Measurements from ENCODE around the gene TUBB1. TPM values are rescaled to one million over a fixed set of nuclear protein-coding genes. Genes with fewer than 3 reads are reported as not detected.

TUBB1 gene
- total RNA-seq, 1 donor from 2014 or later = not detected

GRCh38 chr20:58971429-58971828 lies 47.8 kb upstream of the TUBB1 start:
- H3K4me3 ChIP-seq = no peak overlapping the region
- H3K27ac ChIP-seq = no peak overlapping the region
- peaks cover 20% of the 10 kb centered on the region for H3K9me3 Mint-ChIP-seq
- H2AFZ ChIP-seq (replicated peaks) = no peak overlapping the region
- TF ChIP-seq, protein P1, sequence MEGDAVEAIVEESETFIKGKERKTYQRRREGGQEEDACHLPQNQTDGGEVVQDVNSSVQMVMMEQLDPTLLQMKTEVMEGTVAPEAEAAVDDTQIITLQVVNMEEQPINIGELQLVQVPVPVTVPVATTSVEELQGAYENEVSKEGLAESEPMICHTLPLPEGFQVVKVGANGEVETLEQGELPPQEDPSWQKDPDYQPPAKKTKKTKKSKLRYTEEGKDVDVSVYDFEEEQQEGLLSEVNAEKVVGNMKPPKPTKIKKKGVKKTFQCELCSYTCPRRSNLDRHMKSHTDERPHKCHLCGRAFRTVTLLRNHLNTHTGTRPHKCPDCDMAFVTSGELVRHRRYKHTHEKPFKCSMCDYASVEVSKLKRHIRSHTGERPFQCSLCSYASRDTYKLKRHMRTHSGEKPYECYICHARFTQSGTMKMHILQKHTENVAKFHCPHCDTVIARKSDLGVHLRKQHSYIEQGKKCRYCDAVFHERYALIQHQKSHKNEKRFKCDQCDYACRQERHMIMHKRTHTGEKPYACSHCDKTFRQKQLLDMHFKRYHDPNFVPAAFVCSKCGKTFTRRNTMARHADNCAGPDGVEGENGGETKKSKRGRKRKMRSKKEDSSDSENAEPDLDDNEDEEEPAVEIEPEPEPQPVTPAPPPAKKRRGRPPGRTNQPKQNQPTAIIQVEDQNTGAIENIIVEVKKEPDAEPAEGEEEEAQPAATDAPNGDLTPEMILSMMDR (IDR thresholded peaks at IDR 0.05) = no peak
- TF ChIP-seq EZH2 (IDR thresholded peaks at IDR 0.05) (no peak), EZH2phosphoT487 (IDR thresholded peaks at IDR 0.05) (no peak)
- H3K27me3 Mint-ChIP-seq (ENCODE audit: insufficient read depth, low read depth) = peaks cover 6% of the 10 kb centered on the region
- peaks cover 3% of the 10 kb centered on the region for H3K27me3 ChIP-seq
- no peak overlapping the region for H3K4me3 Mint-ChIP-seq
- H3K27ac Mint-ChIP-seq = no peak overlapping the region
- H3K9ac ChIP-seq = no peak overlapping the region
- peaks cover 3% of the 10 kb centered on the region for H3K4me1 Mint-ChIP-seq
- no peaks in the 10 kb centered on the region for H3K36me3 ChIP-seq
- H4K20me1 ChIP-seq (ENCODE audit: low read depth) = no peaks in the 10 kb centered on the region
- H3F3A ChIP-seq (ENCODE audit: low read depth) = no peaks in the 10 kb centered on the region
- no peaks in the 10 kb centered on the region for H3K36me3 Mint-ChIP-seq
- no peak overlapping the region for H3K4me2 ChIP-seq
- peaks cover 4% of the 10 kb centered on the region for H3K9me3 ChIP-seq (ENCODE audit: low read depth)
- DNase-seq (ENCODE audit: low spot score) = no peak
- peaks cover 5% of the 10 kb centered on the region for H3K4me1 ChIP-seq
- H3K79me2 ChIP-seq (ENCODE audit: low read depth) = no peaks in the 10 kb centered on the region

DNA sequence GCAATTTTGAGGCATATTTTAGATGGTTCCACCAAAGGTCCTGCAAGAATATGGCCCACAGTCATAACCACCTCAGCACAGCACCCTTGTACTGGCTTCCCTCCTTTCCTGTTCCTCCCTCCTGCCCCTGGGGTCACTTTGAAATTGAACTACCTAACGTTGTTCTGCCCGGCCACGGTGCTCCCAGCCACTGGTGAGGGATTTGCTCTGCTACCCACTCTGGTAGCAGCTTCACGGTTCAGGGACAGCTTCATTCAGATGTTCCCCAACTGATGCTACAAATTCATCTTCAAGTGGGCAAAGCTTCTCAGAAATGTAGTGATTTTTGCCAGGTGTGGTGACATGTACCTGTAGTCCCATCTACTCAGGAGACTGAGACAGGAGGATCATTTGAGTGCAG lies 46.0 kb upstream of the TUBB1 start:
- H3K27ac ChIP-seq = no peak overlapping the region
- H4K20me1 ChIP-seq (ENCODE audit: low read depth) = no peaks in the 10 kb centered on the region
- H3F3A ChIP-seq (ENCODE audit: low read depth) = peaks cover 5% of the 10 kb centered on the region
- H3K79me2 ChIP-seq (ENCODE audit: low read depth) = no peaks in the 10 kb centered on the region
- no peak overlapping the region for H3K4me2 ChIP-seq
- no peak overlapping the region for H2AFZ ChIP-seq (replicated peaks)
- H3K27me3 ChIP-seq = peaks cover 5% of the 10 kb centered on the region
- H3K4me3 ChIP-seq = no peak overlapping the region
- Mint-ChIP-seq H3K36me3 (no peaks in the 10 kb centered on the region), H3K27me3 (ENCODE audit: insufficient read depth, low read depth) (peaks cover 7% of the 10 kb centered on the region), H3K4me3 (no peak overlapping the region), H3K27ac (no peak overlapping the region), H3K4me1 (no peaks in the 10 kb centered on the region), H3K9me3 (peaks cover 24% of the 10 kb centered on the region)
- H3K9ac ChIP-seq = no peak overlapping the region
- H3K4me1 ChIP-seq = no peaks in the 10 kb centered on the region
- TF ChIP-seq EZH2phosphoT487 (IDR thresholded peaks at IDR 0.05) = no peak
- TF ChIP-seq, protein P1 (IDR thresholded peaks at IDR 0.05) = no peak
- TF ChIP-seq EZH2 (IDR thresholded peaks at IDR 0.05) = no peak
- H3K36me3 ChIP-seq = no peaks in the 10 kb centered on the region
- no peak for DNase-seq (ENCODE audit: low spot score)
- H3K9me3 ChIP-seq (ENCODE audit: low read depth) = peaks cover 4% of the 10 kb centered on the region

DNA sequence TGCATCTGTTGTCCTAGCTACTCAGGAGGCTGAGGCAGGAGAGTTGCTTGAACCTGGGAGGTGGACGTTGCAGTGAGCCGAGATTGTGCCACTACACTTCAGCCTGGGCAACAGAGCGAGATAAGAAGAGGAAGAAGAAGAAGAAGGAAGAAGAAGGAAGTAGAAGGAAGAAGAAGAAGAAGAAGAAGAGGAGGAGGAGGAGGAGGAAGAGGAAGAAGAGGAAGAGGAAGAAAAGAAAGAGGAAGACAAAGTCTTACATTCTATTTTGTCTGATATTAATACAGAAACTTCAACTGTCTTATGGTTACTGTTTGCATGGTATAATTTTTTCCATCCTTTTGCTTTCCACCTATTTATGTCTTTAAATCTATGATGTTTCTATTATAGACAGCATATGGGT lies 45.4 kb upstream of the TUBB1 start:
- no peaks in the 10 kb centered on the region for H4K20me1 ChIP-seq (ENCODE audit: low read depth)
- no peaks in the 10 kb centered on the region for H3K4me1 ChIP-seq
- Mint-ChIP-seq H3K27ac (no peak overlapping the region), H3K4me3 (no peak overlapping the region), H3K4me1 (peaks cover 6% of the 10 kb centered on the region), H3K27me3 (ENCODE audit: insufficient read depth, low read depth) (peaks cover 13% of the 10 kb centered on the region), H3K36me3 (no peaks in the 10 kb centered on the region), H3K9me3 (peaks cover 20% of the 10 kb centered on the region)
- H3K9ac ChIP-seq = no peak overlapping the region
- no peak overlapping the region for H3K4me3 ChIP-seq
- H3K79me2 ChIP-seq (ENCODE audit: low read depth) = no peaks in the 10 kb centered on the region
- no peak overlapping the region for H2AFZ ChIP-seq (replicated peaks)
- no peak for DNase-seq (ENCODE audit: low spot score)
- no peak overlapping the region for H3K4me2 ChIP-seq
- H3K36me3 ChIP-seq = no peaks in the 10 kb centered on the region
- H3F3A ChIP-seq (ENCODE audit: low read depth) = peaks cover 12% of the 10 kb centered on the region
- no peak overlapping the region for H3K27ac ChIP-seq
- TF ChIP-seq EZH2phosphoT487 (IDR thresholded peaks at IDR 0.05) (no peak), EZH2 (IDR thresholded peaks at IDR 0.05) (no peak)
- TF ChIP-seq, protein P1 (IDR thresholded peaks at IDR 0.05) = no peak
- H3K27me3 ChIP-seq = peaks cover 9% of the 10 kb centered on the region
- H3K9me3 ChIP-seq (ENCODE audit: low read depth) = peaks cover 4% of the 10 kb centered on the region
